ENCODE measurements around the gene EPHA5.

Gene EPHA5

GRCh38 chr4:65535113-65535512 is 135.2 kb downstream of the EPHA5 start:
- no peak for TF ChIP-seq CTCF (IDR thresholded peaks at IDR 0.05; ENCODE audit: borderline replicate concordance, control extremely low read depth, extremely low read depth, insufficient read depth, missing control alignments)
- DNase-seq (ENCODE audit: low spot score): no peak
- in situ Hi-C loops (cut with MboI; ENCODE audit: low sequenced_read_pairs, unreplicated experiment): no loop called here

DNA sequence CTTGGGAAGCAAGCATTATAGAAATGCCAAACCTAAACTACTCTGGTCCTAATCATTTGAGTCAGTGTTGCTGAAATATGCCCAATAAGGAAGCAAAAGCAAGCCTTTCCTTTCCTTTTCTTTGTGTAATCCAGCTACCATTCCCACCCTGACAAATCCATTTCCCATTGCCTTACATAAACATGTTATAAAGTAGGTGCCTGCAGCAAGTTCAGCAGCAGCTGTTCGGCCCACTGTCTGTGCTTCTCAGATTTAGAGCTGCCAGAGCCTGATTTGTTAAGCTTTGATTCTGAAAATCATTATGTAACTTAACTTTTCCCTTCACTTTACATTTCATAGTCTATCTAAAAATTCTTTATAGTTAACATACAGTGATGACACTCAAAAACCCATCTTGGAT is 148.6 kb downstream of the EPHA5 start:
- no peak for TF ChIP-seq CTCF (IDR thresholded peaks at IDR 0.05; ENCODE audit: borderline replicate concordance, control extremely low read depth, extremely low read depth, insufficient read depth, missing control alignments)
- in situ Hi-C loops (cut with MboI; ENCODE audit: low sequenced_read_pairs, unreplicated experiment): no loop called here
- no peak for DNase-seq (ENCODE audit: low spot score)

GRCh38 chr4:65515646-65516045 is 154.6 kb downstream of the EPHA5 start:
- in situ Hi-C loops (cut with MboI; ENCODE audit: low sequenced_read_pairs, unreplicated experiment): no loop called here
- TF ChIP-seq CTCF (IDR thresholded peaks at IDR 0.05; ENCODE audit: borderline replicate concordance, control extremely low read depth, extremely low read depth, insufficient read depth, missing control alignments): no peak
- DNase-seq (ENCODE audit: low spot score): no peak

DNA sequence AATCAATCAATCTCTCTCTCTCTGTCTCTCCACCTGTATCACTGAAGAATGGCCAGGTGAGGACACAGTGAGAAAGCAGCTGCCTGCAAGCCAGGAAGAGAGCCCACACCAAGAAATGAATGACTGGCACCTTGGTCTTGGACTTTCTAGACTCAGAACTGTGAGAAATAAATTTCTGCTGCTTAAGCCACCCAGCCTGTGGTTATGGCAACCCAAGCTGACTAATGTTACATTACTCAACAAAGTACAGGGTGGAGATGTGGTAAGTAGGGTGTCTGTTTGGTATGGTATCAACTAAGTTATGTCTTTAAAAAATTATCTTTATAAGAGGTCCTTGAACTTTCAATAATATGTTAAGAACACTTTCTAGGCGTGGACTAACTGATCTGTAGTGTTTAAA is 159.3 kb downstream of the EPHA5 start:
- no peak for DNase-seq (ENCODE audit: low spot score)
- in situ Hi-C loops (cut with MboI; ENCODE audit: low sequenced_read_pairs, unreplicated experiment): no loop called here
- no peak for TF ChIP-seq CTCF (IDR thresholded peaks at IDR 0.05; ENCODE audit: borderline replicate concordance, control extremely low read depth, extremely low read depth, insufficient read depth, missing control alignments)

- no peak for DNase-seq (ENCODE audit: low spot score)
- in situ Hi-C loops (cut with MboI; ENCODE audit: low sequenced_read_pairs, unreplicated experiment): no loop called here
- no peak for TF ChIP-seq CTCF (IDR thresholded peaks at IDR 0.05; ENCODE audit: borderline replicate concordance, control extremely low read depth, extremely low read depth, insufficient read depth, missing control alignments)
Measured at GRCh38 chr4:65508168-65508567, 162.1 kb downstream of the EPHA5 start.

GRCh38 chr4:65502131-65502701 is 168.1 kb downstream of the EPHA5 start:
- DNase-seq (ENCODE audit: low spot score): no peak
- no peak for TF ChIP-seq CTCF (IDR thresholded peaks at IDR 0.05; ENCODE audit: borderline replicate concordance, control extremely low read depth, extremely low read depth, insufficient read depth, missing control alignments)
- in situ Hi-C loops (cut with MboI; ENCODE audit: low sequenced_read_pairs, unreplicated experiment): no loop called here

- in situ Hi-C loops (cut with MboI; ENCODE audit: low sequenced_read_pairs, unreplicated experiment): no loop called here
- no peak for TF ChIP-seq CTCF (IDR thresholded peaks at IDR 0.05; ENCODE audit: borderline replicate concordance, control extremely low read depth, extremely low read depth, insufficient read depth, missing control alignments)
- DNase-seq (ENCODE audit: low spot score): no peak
Measured at GRCh38 chr4:65498606-65499005, 171.7 kb downstream of the EPHA5 start.

Data from GM13976 (cell line).